GM19438 (cell line): Measurements from ENCODE around the gene CLDND2.

ENCODE experiments used
- ATAC-seq: cut with Tn5 transposase; IDR thresholded peaks from one replicate; pipeline ENCODE4 v1.9.1; 2021; ENCODE audit warnings: low read depth; ENCODE audit not compliant: unreplicated experiment

Gene CLDND2

DNA sequence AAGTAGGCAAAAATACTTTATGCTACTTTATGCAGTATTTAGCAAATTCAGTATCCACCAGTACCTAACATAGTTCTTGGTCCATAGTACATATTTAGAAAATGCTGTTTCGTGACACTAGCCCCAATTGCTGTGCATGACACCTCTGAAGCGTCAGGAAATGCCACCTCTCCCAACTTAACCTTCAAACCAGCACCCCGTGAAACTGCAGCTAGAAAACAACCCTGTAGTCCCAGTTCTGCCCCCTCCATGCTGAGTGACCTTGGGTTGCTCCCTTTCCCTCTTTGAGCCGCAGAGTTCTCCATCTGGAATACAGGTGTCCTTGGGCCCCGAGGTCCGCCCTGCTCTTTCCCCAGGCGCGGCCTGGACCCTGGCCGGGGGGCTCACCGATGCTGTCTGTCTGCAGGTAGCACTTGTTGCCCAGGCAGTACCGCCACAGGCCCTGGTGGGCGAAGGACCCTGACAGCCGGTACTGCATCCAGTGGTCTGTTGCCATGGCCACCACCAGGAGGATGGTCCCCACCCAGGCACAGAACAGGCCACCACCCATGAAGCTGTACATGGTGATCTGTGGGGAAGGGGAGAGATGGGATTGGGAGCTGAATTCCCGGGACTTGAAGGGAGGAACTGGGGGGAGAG is 18.2 kb upstream of the CLDND2 start:
- no peak for ATAC-seq

DNA sequence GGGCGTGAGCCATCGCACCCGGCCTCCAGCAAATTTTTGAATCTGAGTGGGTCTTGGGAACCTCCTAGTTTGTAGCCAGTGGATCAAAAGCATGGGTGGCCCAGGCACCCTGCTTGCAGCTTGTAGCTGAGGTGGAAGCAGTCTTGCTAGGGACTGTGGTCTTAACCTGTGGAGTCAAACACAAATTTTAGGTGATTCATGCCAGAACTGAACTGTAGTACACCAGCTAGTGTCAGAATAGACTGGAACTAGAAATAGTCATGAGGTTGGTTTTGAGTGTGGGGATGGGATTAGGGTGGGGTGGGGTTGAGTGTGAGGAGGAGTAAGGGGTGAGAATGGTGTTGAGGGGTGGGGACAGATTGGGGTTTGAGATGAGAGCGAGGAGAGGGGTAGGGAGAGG is 13.2 kb upstream of the CLDND2 start:
- no peak for ATAC-seq

GRCh38 chr19:51380379-51380778 is 11.6 kb upstream of the CLDND2 start:
- no peak for ATAC-seq

GRCh38 chr19:51377422-51377821 is 8.6 kb upstream of the CLDND2 start:
- no peak for ATAC-seq

- ATAC-seq: no peak
Observed at GRCh38 chr19:51375504-51376221, 6.9 kb upstream of the CLDND2 start.

DNA sequence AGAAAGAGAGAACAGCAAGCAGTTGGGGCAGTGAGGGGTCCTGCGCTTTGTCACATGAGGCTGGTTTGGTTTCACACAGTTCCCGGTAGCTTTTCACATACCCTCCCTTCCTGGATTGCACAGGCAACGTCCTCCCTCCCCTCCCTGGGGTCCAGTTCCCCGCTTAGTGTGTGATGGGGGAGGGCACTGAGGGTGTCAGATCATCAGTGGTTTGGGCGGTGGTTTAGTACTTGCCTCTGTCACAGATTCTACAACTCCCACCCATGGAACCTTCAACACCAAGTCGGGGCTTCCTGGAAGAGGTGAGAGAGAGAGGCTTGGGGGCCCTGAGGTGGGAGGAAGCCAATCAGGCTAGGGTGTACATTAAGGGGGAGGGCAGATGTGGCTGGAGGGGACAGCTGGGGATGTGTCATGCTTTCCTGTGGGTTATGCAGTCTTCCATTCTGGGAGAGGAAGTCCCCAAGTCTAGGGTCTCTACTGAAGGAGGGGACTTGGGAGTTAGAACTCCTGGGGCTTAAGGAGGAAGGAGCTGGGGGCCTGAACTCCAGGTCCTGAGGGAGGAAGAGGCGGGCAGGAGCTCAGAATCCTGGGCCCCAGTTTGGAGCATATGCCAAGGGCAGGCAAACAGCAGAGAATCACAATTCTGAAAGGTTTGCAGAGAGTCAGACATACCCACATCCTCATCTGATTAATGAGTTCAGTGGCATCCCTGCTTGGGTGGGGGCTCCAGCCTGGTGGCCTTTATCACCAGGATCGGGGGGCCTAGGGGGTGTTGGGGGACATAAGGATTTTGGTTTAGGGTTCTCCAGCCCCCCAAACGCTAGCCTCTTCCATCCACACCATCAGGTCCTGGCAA is 4.1 kb upstream of the CLDND2 start, which contains the start of gene NKG7:
TSS of gene NKG7 (minus strand) at position 6 of the 856 bp plus-strand sequence. CDS start 119 bp downstream, outside the sequence.
- no peak for ATAC-seq

- ATAC-seq: no peak
Observed at GRCh38 chr19:51372021-51372648, 3.3 kb upstream of the CLDND2 start.

DNA sequence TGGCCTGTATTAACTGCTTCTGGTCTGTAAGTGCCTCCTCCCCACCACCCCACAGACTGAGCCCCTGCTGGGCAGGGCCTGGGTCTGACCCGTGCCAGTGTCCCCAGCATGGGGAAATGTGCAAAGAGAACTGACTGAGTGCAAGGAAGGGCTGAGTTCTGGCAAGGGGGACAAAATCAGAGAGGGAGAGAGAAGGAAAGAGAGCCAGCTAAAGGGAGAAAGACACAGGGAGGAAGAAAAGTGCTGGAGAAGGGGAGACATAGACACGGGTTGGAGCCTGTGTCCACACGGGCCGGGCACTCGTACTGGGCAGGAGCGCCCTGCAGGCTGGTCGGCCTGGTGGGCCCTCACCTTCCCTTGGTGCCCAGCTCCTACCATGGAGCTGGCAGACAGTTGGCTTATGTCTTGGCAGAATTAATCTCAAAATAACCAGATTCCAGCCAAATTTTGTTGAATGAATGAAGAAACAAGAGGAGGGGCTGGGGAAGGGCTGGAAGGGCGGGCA is 2.4 kb upstream of the CLDND2 start:
- no peak for ATAC-seq

DNA sequence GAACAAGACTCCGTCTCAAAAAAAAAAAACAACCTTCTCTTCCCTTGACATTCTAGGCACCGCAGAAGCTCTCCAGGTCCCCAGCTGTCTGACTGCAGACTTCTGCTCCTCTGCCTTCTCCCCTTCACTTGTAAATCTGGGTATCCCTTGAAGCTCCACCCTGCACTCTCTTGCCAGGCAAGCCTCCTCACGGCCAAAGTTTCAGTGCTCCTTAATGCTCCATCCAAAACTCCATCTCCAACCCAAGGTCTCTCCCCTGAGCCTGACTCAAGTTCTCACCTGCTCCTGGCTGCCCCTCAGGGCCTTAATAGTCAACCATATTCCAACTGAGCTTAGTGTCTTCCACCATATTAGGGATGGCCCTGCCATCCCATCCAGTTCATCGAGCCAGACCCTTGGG is 1.4 kb upstream of the CLDND2 start:
- no peak for ATAC-seq

DNA sequence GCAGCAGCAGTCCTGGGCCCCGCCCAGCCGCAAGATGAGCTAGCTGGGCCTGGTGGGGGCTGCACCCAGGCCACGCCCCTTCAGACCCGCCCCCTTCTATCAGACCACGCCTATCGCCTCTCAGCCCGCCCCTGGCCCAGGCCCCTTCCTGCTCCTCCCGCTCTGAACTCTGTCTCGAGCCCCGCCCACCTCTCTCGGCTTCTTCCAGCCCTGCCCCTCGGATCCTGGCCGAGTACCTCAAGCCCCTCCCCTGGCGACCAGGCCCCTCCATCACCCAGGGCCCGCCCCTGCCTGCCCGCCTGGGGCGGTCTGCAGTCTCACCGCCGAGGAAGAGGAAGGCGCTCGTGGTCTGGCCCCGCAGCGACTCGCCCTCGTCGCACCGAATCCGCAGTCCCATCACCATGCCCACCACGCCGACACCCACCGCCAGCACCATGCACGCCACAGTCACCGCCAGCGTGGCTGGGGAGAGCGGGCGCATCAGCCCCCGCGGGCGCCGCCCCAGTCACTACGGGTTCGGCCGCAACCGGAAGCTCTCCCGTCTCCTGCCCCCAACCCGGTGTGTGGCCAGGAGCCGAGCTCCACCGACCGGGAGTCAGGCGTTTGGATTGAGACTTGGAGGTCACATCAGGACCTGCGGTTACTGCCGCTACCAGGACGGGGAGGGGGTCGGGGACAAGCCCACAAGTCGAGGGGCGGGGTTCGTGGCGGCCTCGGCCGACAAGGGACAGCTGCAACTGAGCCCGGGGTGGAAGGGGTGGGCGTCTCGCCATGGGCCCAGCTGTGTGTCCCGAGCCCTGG is 1.0 kb downstream of the CLDND2 start:
- peak; percentile 65 for ATAC-seq

GRCh38 chr19:51367255-51367564 is 1.6 kb downstream of the CLDND2 start:
- no peak for ATAC-seq

DNA sequence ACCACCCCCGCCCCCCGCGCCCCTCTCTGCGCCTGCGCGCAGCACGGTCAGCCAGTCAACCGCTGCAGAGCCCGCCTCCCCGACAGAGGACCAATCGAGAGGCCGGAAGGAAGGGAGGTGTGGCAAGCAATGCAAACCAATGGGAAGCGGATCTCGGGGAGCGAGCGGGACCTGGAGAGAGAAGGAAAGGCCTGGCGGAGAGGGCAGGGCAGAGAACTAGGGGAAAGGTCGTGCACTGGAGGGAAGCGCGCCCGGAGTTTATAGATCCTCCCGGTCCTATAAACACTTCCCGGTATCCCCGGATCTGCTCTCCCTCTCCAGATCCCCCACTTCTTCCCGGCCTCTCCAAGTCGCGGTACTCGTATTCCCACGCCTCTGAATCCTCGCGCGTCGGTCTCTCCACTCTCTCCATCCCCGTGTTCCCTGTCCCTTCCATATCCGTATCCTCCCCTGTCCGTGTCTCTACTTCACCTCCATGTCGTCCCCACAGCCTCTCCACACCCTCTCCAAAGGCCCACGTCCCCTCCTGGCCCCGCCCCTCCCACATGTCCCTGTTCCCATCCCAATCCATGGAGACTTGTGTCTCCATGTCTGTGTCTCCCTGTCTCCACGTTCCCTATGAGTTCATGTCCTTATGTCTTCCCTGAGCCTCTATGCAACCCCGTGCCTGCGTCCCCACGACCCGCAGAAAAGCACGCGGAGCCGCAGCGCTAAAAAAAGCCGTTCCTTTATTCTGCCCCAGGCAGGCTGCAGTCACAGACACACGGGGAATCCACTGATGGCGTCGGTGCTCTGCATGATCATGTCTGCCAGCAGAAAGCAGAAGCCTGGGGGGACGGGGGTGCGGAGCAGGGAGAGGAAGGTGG is 2.2 kb downstream of the CLDND2 start:
- ATAC-seq: no peak

GRCh38 chr19:51365965-51366388 is 2.8 kb downstream of the CLDND2 start, which contains the start of gene ETFB:
TSS of gene ETFB (minus strand) at chr19:51366388. CDS start at chr19:51366326, 62 bp downstream.
- no peak for ATAC-seq

DNA sequence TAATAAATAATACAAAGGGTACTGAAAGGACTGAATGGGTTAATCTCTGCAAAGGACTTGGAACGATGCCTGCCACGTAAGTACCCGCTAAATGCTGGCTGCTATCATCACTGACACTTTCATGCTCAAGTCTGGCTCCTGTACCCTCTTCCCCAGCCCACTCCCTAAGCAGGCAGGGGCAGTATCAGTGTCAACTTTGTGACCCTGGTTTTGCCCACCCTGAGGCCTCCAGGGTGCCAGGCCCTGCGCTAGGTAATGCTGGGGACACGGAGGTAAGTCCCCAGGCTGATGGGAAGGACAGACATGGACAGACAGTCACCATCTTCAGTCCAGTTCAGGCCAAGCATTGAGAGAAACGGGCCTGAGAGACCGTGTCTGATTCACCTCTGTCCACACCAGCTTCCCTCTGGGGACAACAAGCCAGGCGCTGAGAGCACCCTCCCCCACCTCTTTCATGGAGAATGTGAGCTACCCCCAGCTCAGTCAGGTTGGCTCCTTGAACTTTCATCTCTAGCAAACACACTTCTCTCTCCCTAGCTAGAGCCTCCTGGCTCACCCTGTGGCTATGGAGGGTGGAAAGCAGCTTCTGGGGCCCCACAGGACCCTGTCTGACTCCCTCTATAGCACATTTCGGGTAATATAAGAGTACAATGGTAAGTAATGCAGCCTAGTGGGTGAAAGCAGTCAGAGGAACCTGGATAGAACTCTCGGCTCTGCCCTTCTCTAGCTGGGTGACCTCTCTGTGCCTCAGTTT is 3.4 kb downstream of the CLDND2 start:
- no peak for ATAC-seq

DNA sequence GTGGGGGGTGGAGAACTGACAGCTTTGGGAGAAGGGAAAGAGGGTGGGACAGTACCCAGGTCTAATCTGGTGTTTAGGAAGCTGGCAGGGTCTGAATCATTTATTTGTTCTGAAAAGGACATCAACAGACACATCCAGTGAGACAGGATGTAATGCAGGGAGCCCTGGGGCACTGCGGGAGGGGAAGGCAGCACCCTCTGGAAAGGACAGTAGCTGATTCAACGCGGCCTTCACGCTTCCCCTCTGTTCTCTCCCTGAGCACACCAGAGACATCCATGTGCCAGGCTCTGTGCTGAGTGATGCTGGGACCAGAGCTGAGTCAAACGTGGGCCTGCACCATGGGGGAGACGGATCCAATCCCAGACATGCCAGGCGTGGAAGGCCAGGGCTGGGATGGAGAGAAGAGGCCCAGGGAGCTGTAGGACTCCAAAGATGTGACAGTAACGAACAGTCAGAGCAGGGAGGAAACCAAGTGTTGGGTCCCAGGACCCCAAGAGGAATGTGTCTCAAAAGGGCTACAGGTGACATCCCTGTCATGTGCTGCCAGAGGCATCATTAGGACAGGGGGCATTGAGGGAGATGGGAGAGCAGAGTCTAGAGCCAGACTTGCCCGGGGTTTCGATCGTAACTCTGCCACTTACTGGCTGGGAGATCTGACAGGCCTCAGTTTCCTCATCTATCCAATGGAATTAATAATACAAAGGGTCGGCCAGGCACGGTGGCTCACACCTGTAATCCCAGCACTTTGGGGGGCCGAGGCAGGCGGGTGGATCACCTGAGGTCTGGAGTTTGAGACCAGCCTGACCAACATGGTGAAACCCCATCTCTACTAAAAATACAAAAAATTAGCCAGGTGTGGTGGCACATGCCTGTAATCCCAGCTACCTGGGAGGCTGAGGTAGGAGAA is 4.3 kb downstream of the CLDND2 start:
- ATAC-seq: no peak

DNA sequence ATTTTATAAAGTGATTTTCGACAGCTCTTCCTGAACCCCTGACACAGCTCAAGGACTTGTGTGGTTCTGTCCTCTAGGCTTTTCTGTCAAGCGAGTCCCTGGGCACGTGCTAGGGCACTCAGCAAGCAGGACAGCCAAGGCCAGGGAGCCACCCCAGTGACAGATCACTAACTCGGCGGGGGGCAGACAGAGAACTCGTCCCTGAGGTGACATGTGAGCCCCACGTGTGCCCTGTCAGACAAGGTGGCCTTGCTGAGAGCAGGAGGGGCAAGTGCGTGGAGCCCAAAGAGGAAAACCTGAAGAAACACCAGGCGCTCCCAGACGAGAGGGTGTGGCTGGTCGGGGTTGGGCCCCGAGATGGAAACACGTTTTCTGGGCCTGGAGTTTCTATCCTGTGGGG is 7.6 kb downstream of the CLDND2 start:
- no peak for ATAC-seq

GRCh38 chr19:51359294-51359693 is 9.5 kb downstream of the CLDND2 start:
- no peak for ATAC-seq
